NK-92 (cell line): ENCODE results near the gene SLC35D1.
"Not testable (repeated sequence)": the region's sequence is repeated elsewhere in the genome, so short reads cannot be mapped to it uniquely, and the experiment has no call there.

Source experiments
- DNase-seq: peaks from one replicate; lab custom pipeline; 2025; ENCODE audit not compliant: unreplicated experiment; lab: John Stamatoyannopoulos, UW

Gene SLC35D1

GRCh38 chr1:67053785-67054772 lies at the start of gene SLC35D1:
Gene SLC35D1 (minus strand): TSS chr1:67054148. CDS start chr1:67054013, 135 bp downstream.
- DNase-seq: no peak

- DNase-seq: no peak
Measured at GRCh38 chr1:67103548-67103947, 49.6 kb upstream of the SLC35D1 start.

DNA sequence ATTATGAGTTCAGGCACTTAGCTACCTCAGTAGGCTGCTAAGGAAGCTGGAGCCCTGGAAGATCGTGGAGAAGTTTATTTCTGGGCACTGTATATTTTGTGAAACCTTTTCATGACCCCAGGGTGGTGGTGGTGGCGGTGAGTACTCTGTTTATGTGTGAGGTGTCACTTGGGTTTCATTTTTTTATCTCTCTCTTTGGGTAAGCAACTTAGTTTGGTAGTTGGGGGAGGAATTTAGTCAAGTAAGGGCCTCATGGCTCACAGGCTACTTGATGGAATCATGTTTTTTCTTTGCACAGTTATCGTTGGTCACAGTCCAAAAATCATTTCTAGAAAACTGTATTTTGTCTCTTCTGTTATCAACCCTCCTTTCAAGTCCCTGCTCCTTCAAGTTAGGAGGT lies 46.9 kb upstream of the SLC35D1 start:
- DNase-seq: no peak

DNA sequence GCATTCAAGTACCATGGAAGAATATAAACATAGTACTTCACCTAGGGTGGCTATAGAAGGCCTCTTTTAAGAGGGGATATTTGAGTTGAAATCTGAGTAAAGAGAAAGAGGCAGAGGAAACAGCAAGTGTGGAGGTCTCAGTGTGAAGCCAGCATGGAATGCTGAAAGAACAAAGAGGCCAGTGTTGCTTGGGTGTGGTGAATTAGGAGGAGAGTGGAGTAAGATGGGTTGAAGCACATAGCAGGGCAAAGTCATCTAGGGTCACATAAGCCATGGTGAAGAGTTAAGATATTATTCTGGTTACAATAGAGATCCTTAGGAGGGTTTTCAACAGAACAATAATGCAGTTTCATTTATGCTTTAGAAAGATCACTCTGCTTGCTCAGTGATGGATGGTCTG lies 43.4 kb upstream of the SLC35D1 start:
- no peak for DNase-seq

- DNase-seq: no peak
Measured at GRCh38 chr1:67094191-67094590, 40.2 kb upstream of the SLC35D1 start.

DNA sequence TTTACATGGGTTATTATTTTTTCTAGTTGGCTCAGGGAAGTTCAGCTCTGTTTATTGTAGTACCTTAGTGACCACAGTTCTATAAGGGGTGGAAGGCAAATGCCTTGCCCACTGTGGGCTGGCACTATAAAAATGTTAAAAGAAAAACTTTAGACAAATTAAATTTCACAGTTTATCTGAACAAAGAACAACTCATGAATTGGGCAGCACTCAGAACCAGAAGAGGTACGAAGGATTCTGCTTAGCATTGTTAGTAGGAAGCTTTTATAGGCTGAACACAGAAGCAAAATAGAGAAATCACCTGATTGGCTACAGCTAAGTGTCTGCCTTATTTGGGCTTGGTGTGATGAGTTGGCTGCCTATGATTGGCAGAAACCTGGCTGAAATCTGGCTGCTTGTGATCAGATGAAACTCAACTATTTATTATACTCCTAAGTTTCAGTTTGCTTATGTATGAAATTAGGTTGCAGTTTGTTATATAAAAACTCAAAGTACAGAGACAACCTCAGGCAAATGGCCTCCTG lies 35.8 kb upstream of the SLC35D1 start:
- DNase-seq: no peak

DNA sequence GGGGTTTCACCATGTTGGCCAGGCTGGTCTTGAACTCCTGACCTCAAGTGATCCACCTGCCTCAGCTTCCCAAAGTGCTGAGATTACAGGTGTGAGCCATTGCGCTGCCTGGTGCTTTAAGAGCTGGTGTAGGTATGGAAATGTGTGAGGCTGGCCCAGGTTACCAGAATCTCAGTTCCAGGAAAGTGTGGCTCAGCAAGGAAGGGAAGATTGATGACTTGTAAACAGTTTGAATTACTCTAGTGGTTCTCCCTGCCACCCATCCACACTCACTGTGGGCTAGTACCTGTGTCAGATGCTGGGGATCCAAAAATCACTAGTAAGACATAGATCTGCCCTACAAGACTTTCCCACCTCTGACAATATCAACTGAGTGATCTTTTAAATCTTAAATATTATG lies 34.5 kb upstream of the SLC35D1 start:
- DNase-seq: no peak

- no peak for DNase-seq
Measured at GRCh38 chr1:67085326-67085725, 31.4 kb upstream of the SLC35D1 start.

DNA sequence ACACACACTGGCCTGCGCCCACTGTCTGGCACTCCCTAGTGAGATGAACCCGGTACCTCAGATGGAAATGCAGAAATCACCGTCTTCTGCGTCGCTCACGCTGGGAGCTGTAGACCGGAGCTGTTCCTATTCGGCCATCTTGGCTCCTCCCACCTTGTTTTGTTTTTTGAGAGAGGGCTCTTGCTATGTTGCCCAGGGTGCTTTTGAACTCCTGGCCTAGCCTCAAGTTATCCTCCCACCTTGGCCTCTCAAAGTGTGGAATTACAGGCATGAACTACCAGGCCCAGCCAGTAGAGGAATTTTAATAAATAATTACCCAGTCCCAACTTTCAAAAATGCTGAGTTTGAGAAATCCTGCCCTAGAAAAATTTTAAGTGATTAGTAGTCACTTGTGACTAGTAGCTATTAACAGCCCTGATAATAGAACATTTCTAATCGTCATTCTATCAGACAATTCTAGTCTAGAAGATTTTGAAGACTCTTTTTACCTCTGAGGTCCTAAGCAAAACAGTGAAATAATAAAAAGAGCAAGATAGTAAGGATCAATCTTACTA lies 30.9 kb upstream of the SLC35D1 start:
- no peak for DNase-seq

DNA sequence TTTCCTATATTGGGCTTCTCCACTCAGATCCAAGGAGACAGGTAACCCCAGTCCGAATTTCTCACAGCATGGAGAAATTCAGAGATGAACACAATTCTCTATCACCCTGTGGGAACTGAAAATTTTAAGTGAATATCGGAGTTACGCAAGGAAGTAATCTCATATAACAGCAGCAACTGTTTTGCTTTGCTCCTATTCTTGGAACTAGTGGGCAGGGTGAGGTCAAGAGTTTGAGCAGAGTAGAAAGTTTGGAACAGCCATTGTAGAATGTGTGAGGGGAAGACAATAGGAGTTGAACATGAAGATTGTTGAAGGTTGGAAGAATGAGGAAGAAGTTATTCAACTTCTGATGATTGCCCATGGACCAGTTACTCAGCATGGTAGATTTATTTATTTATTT lies 24.3 kb upstream of the SLC35D1 start:
- no peak for DNase-seq

DNA sequence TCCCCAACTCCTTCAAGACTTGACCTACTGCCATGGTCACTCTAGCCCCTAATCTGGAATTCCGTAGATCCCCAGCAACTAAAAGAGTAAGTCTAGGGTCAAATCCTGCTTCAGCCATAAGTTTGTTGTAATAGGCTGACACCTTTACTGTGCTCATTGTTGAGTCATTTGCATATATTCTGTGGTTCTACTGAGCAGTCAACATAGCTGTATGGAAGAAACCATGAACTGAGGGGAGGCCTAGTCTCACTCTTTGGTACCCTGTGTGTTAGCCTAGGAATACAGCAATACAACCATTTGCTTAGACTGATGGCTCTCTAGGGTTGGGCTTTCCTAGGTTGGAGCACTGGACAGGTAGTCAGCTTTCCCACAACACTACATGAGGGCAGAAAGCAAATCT lies 23.6 kb upstream of the SLC35D1 start:
- DNase-seq: no peak

DNA sequence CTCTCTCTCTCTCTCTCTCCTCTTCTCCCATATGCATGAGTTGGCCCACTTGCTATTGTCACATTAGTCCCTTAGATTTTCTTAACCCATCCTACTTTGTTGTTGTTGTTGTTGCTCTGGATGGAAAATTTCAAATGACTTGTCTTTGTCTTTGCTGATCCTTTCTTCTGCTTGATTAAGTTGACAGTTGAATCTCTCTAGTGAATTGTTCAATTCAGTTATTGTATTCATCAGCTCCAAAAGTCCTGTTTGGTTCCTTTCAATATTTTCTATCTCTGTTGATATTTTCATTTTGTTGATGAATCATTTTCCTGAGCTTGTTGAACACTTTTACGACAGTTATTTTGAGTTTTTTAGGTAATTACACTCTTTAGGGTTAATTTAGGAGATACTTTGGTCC lies 18.8 kb upstream of the SLC35D1 start:
- DNase-seq: no peak

DNA sequence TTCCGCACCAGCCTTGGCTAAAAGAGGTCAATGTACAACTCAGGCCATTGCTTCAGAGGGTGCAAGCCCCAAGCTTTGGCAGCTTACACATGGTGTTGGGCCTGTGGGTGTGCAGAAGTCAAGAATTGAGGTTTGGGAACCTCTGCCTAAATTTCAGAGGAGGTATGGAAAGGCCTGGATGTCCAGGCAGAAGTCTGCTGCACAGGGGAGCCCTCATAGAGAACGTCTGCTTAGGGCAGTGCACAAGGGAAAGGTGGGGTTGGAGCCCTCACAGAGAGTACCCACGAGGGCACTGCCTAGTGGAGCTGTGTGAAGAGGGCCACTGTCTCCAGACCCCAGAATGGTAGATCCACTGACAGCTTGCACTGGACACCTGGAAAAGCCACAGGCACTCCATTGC lies 13.7 kb upstream of the SLC35D1 start:
- DNase-seq: not testable (repeated sequence)

GRCh38 chr1:67062412-67062811 lies 8.5 kb upstream of the SLC35D1 start:
- DNase-seq: no peak

- DNase-seq: no peak
Measured at GRCh38 chr1:67061266-67061665, 7.3 kb upstream of the SLC35D1 start.

GRCh38 chr1:67060811-67061218 lies 6.9 kb upstream of the SLC35D1 start:
- DNase-seq: no peak

DNA sequence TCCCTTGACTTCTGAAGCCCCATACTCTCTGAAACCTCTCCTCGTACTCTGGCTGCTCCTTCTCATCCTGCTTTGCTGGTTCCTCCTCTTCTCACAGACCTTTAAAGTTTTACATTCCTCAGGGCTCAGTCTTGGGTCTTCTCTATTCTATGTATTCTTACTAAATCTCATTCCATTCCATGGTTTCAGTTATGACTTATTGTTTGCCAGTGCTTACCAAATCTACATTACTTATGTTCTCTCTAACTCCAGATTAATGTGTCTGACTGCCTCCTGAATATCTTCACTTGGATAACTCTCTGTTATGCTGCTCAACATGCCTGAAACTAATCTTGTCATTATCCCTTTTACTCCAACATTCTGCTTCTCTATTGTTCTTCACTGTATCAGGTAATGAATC lies 5.4 kb upstream of the SLC35D1 start:
- DNase-seq: no peak

GRCh38 chr1:67058761-67059160 lies 4.8 kb upstream of the SLC35D1 start:
- DNase-seq: no peak

DNA sequence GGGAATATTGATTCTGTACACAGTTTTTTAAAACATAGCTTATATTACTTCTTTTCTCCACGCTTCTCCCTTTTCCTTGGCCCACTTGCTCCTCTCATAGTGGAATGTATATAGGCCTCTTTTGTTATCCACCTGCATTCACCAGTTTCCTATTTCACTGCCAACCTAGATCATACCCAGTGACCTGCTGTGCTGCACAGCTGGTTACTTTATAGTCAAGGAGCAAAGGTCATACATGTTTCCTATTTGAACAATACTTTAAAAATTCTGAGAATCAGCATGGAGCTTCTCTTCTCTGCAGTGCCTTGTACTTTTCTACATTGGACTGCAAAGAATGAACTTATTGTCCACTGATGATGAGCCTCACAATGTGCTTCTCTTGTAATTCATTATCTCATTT lies 4.3 kb upstream of the SLC35D1 start:
- no peak for DNase-seq

DNA sequence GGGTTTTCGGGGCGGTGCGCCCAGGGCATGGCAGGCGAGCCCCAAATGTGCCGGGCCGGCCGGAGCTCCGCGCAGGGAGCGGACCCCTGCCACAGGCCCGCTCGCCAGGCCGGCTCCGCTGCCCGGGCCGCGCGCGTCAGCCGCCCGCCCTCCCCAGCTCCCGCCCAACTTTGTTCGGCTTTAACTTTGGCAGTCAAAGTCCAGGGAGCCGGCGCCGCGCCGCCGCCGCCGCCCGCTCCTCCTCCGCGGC lies 488 bp downstream of the SLC35D1 start:
- no peak for DNase-seq

DNA sequence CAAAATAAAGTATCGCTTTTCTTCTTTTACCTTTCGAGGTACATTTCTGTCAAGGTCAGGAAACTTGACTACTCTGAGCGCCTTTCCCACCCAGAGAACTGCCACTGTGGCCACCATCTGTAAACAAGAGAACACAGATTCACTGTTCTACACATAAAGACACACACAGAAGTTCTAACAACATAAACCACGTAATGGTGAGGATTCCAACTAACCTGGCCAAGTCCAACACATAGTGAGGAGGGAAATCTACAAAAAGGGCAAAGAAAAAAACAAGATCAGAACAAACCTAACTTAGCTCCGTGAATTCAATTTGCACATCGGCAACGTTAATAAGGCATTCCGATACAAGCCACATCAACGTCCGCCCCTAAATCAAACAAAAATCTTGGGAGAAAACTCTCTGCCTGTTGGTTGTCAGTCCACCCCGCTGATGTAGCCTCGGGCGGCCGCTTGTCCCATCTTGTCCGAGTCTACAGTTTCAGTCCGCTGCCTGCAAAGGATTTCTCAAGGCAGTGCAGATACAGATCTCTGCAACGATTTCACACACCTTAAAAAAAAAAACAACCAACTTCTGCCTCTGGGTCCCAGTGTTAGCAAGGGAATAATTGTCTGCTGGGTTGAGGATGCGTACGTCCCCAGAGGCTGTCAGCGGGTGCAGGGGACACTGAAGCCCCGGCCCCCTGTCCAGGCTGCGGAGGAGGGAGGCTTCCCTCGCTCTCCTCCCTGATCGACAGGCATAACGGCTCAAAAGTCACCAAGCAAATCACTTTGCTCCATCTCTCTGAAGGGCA lies 1.0 kb downstream of the SLC35D1 start:
- DNase-seq: no peak

GRCh38 chr1:67051196-67051595 lies 2.8 kb downstream of the SLC35D1 start:
- no peak for DNase-seq
